Measurements from ENCODE around the gene FLT3LG. TPM values are rescaled to one million over a fixed set of nuclear protein-coding genes. Genes with fewer than 3 reads are reported as not detected.

The FLT3LG gene
- total and polyA plus RNA-seq, 2 experiments from 2014 or later, result 0.49 to 1.8 TPM

- no peak overlapping the region for H3K27ac ChIP-seq (ENCODE audit: low read depth)
- H3K27me3 Mint-ChIP-seq (ENCODE audit: insufficient read depth, low read depth, poor library complexity), result peaks cover 64% of the 10 kb centered on the region
- no peaks in the 10 kb centered on the region for H4K20me1 ChIP-seq (replicated peaks; ENCODE audit: insufficient read depth)
- TF ChIP-seq STAT1 (IDR thresholded peaks at IDR 0.05; ENCODE audit: unreplicated experiment) (no peak), REST (IDR thresholded peaks at IDR 0.05; ENCODE audit: unreplicated experiment) (no peak)
- TF ChIP-seq, protein P1, sequence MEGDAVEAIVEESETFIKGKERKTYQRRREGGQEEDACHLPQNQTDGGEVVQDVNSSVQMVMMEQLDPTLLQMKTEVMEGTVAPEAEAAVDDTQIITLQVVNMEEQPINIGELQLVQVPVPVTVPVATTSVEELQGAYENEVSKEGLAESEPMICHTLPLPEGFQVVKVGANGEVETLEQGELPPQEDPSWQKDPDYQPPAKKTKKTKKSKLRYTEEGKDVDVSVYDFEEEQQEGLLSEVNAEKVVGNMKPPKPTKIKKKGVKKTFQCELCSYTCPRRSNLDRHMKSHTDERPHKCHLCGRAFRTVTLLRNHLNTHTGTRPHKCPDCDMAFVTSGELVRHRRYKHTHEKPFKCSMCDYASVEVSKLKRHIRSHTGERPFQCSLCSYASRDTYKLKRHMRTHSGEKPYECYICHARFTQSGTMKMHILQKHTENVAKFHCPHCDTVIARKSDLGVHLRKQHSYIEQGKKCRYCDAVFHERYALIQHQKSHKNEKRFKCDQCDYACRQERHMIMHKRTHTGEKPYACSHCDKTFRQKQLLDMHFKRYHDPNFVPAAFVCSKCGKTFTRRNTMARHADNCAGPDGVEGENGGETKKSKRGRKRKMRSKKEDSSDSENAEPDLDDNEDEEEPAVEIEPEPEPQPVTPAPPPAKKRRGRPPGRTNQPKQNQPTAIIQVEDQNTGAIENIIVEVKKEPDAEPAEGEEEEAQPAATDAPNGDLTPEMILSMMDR (conservative IDR thresholded peaks at IDR 0.05; ENCODE audit: low read depth in 2 of 2), result peak; percentile 55 to 82
- H3K4me1 ChIP-seq (ENCODE audit: insufficient read depth), result peaks cover 37% of the 10 kb centered on the region
- DNase-seq (ENCODE audit: low spot score) (no peak), ATAC-seq (no peak)
- peaks cover 13% of the 10 kb centered on the region; the same call in 2 of the 3 replicates for H3K9me3 Mint-ChIP-seq
- peaks cover 72% of the 10 kb centered on the region for H3K27me3 ChIP-seq (ENCODE audit: insufficient read depth)
- H2AFZ ChIP-seq, result no peak overlapping the region
- H3F3A ChIP-seq (replicated peaks; ENCODE audit: low read depth), result peaks cover 40% of the 10 kb centered on the region
- H3K4me3 Mint-ChIP-seq, result peak overlapping the region; percentile 38; the same call in 2 of the 3 replicates
- peaks cover 52% of the 10 kb centered on the region for H3K4me1 Mint-ChIP-seq
- H3K4me2 ChIP-seq, result no peak overlapping the region
- H3K36me3 Mint-ChIP-seq (ENCODE audit: low read depth), result peaks cover 5% of the 10 kb centered on the region
- H3K4me3 ChIP-seq, result no peak overlapping the region
- H3K79me2 ChIP-seq (replicated peaks; ENCODE audit: insufficient read depth), result no peaks in the 10 kb centered on the region
- H3K9me2 ChIP-seq (ENCODE audit: insufficient read depth), result no peaks in the 10 kb centered on the region
- no peaks in the 10 kb centered on the region for H3K36me3 ChIP-seq (ENCODE audit: insufficient read depth)
- H3K27ac Mint-ChIP-seq, result no peak overlapping the region
Observed at GRCh38 chr19:49430678-49431329, 43.2 kb upstream of the FLT3LG start.

- no peaks in the 10 kb centered on the region for H3K36me3 ChIP-seq (ENCODE audit: insufficient read depth)
- H3K9me2 ChIP-seq (ENCODE audit: insufficient read depth), result no peaks in the 10 kb centered on the region
- peaks cover 41% of the 10 kb centered on the region for H3F3A ChIP-seq (replicated peaks; ENCODE audit: low read depth)
- no peaks in the 10 kb centered on the region for H4K20me1 ChIP-seq (replicated peaks; ENCODE audit: insufficient read depth)
- Mint-ChIP-seq H3K36me3 (ENCODE audit: low read depth) (peaks cover 5% of the 10 kb centered on the region), H3K9me3 (peaks cover 13% of the 10 kb centered on the region; the same call in 2 of the 3 replicates), H3K4me3 (no peak overlapping the region), H3K27ac (no peak overlapping the region), H3K27me3 (ENCODE audit: insufficient read depth, low read depth, poor library complexity) (peaks cover 64% of the 10 kb centered on the region), H3K4me1 (peaks cover 53% of the 10 kb centered on the region)
- H2AFZ ChIP-seq, result no peak overlapping the region
- H3K4me2 ChIP-seq, result no peak overlapping the region
- no peak overlapping the region for H3K27ac ChIP-seq (ENCODE audit: low read depth)
- ATAC-seq (no peak), DNase-seq (ENCODE audit: low spot score) (no peak)
- no peaks in the 10 kb centered on the region for H3K79me2 ChIP-seq (replicated peaks; ENCODE audit: insufficient read depth)
- no peak overlapping the region for H3K4me3 ChIP-seq
- H3K4me1 ChIP-seq (ENCODE audit: insufficient read depth), result peaks cover 37% of the 10 kb centered on the region
- H3K27me3 ChIP-seq (ENCODE audit: insufficient read depth), result peaks cover 69% of the 10 kb centered on the region
- TF ChIP-seq ZNF114 (CRISPR knock-in tag; IDR thresholded peaks at IDR 0.05) (no peak), NANOG (IDR thresholded peaks at IDR 0.05; ENCODE audit: borderline replicate concordance) (no peak), JUNB (IDR thresholded peaks at IDR 0.05; ENCODE audit: unreplicated experiment) (no peak), ETS1 (IDR thresholded peaks at IDR 0.05) (no peak), POLR2AphosphoS5 (IDR thresholded peaks at IDR 0.05; ENCODE audit: low read depth) (no peak), EZH2phosphoT487 (IDR thresholded peaks at IDR 0.05; ENCODE audit: unreplicated experiment) (no peak), REST (IDR thresholded peaks at IDR 0.05; ENCODE audit: unreplicated experiment) (no peak), ZNF331 (CRISPR knock-in tag; IDR thresholded peaks at IDR 0.05; ENCODE audit: low read depth) (no peak)
- TF ChIP-seq, protein P1 (conservative IDR thresholded peaks at IDR 0.05; ENCODE audit: low read depth in 2 of 2), result no peak
Observed at GRCh38 chr19:49431330-49431749, 42.7 kb upstream of the FLT3LG start.
